HG03432 (cell line): ENCODE measurements around the gene POU2F3.
"Not testable (repeated sequence)": the region's sequence is repeated elsewhere in the genome, so short reads cannot be mapped to it uniquely, and the experiment has no call there.

Experiments
- ATAC-seq: cut with Tn5 transposase; IDR thresholded peaks from one replicate; pipeline ENCODE4 v1.9.1; 2021; ENCODE audit warnings: mild to moderate bottlenecking, moderate library complexity; ENCODE audit not compliant: unreplicated experiment

POU2F3 gene

GRCh38 chr11:120249279-120250262 lies 9.6 kb downstream of the POU2F3 start:
- ATAC-seq, result peak; percentile 6

- ATAC-seq, result not testable (repeated sequence)
These were observed 13.4 kb downstream of the POU2F3 start for GRCh38 chr11:120253377-120253776.

- peak; percentile 55 for ATAC-seq
These were observed 15.0 kb downstream of the POU2F3 start for GRCh38 chr11:120254788-120255518.

- no peak for ATAC-seq
These were observed 15.6 kb downstream of the POU2F3 start for GRCh38 chr11:120255519-120255866.

- ATAC-seq, result no peak
These were observed 16.2 kb downstream of the POU2F3 start for GRCh38 chr11:120256178-120256577.

- ATAC-seq, result no peak
These were observed 16.8 kb downstream of the POU2F3 start for GRCh38 chr11:120256779-120257178.

- no peak for ATAC-seq
These were observed 17.4 kb downstream of the POU2F3 start for GRCh38 chr11:120257346-120257745.

- no peak for ATAC-seq
These were observed 18.7 kb downstream of the POU2F3 start for GRCh38 chr11:120258661-120259060.

- ATAC-seq, result no peak
These were observed 19.3 kb downstream of the POU2F3 start for GRCh38 chr11:120259241-120259640.

GRCh38 chr11:120259988-120260565 lies 20.1 kb downstream of the POU2F3 start:
- no peak for ATAC-seq

GRCh38 chr11:120260616-120261015 lies 20.7 kb downstream of the POU2F3 start:
- no peak for ATAC-seq

- no peak for ATAC-seq
These were observed 21.4 kb downstream of the POU2F3 start for GRCh38 chr11:120261321-120261720.

GRCh38 chr11:120261931-120262330 lies 22.0 kb downstream of the POU2F3 start:
- ATAC-seq, result no peak

- no peak for ATAC-seq
These were observed 27.4 kb downstream of the POU2F3 start for GRCh38 chr11:120267319-120267718.

- ATAC-seq, result no peak
These were observed 28.7 kb downstream of the POU2F3 start for GRCh38 chr11:120268686-120269085.

- no peak for ATAC-seq
These were observed 30.4 kb downstream of the POU2F3 start for GRCh38 chr11:120270386-120270785.

GRCh38 chr11:120271672-120272071 lies 31.7 kb downstream of the POU2F3 start:
- no peak for ATAC-seq

GRCh38 chr11:120272303-120272702 lies 32.4 kb downstream of the POU2F3 start:
- no peak for ATAC-seq

GRCh38 chr11:120273432-120273831 lies 33.5 kb downstream of the POU2F3 start:
- ATAC-seq, result no peak

GRCh38 chr11:120273956-120274355 lies 34.0 kb downstream of the POU2F3 start:
- ATAC-seq, result not testable (repeated sequence)

GRCh38 chr11:120279502-120279901 lies 39.6 kb downstream of the POU2F3 start:
- no peak for ATAC-seq
